B cell (primary cell): Measurements from ENCODE around the gene TRIM28. TPM values are rescaled to one million over a fixed set of nuclear protein-coding genes. Genes with fewer than 3 reads are reported as not detected.

Experiments
- ATAC-seq: fragments of 200-7000 bp; cut with Tn5 transposase; one replicate; pipeline ENCODE4 v1.10.0; 2021; ENCODE audit warnings: low read depth, mild to moderate bottlenecking, moderate number of reproducible peaks, moderate library complexity
- CTCF ChIA-PET: fragments of 350-600 bp; sonication (Branson Sonifier 250); formaldehyde crosslinking; loops from one replicate; lab custom pipeline; 2021; ENCODE audit warnings: antibody characterized with exemption, inconsistent platforms; lab: Charles Lee
- POLR2A ChIA-PET: fragments of 350-600 bp; sonication (Branson Sonifier 250); formaldehyde crosslinking; loops from one replicate; lab custom pipeline; 2021; ENCODE audit warnings: antibody characterized with exemption; lab: Charles Lee
- DNase-seq: peaks from one replicate; pipeline ENCODE4 v3.0.0; 2013
- H2AFZ ChIP-seq: 2 replicates; pipeline ENCODE4 v1.6.1; 2012; ENCODE audit warnings: mild to moderate bottlenecking, low read depth, low read length; ENCODE audit not compliant: insufficient read depth, poor library complexity, severe bottlenecking
- H3K27ac ChIP-seq, 2 donors: 1 replicate in 1 of 2; 2 replicates in 1 of 2; pipeline ENCODE4 v1.5.1; 2012 to 2013; ENCODE audit warnings: low read length in 2 of 2, mild to moderate bottlenecking in 2 of 2, moderate library complexity in 1 of 2
- H3K27me3 ChIP-seq, 4 experiments: fragments of 200-600 bp in 1 of 4; sonication (generic) in 1 of 4; replicated peaks in 1 of 4; 1 replicate in 2 of 4; 2 replicates in 2 of 4; pipeline versions ENCODE4 v1.6.1 to v1.7.0; 2013 to 2016; ENCODE audit warnings: low read length in 3 of 4, mild to moderate bottlenecking in 2 of 4, mixed read lengths in 1 of 4, moderate library complexity in 1 of 4; ENCODE audit not compliant: insufficient read depth in 4 of 4, control insufficient read depth in 3 of 4; ENCODE audit errors: control extremely low read depth in 1 of 4
- H3K36me3 ChIP-seq, 2 experiments: replicated peaks in 1 of 2; 1 replicate in 1 of 2; 2 replicates in 1 of 2; pipeline versions ENCODE4 v1.6.1 to v1.7.1; 2013; ENCODE audit warnings: low read length in 1 of 2; ENCODE audit not compliant: insufficient read depth in 2 of 2, control insufficient read depth in 1 of 2; ENCODE audit errors: control extremely low read depth in 1 of 2, extremely low read depth in 1 of 2
- H3K4me1 ChIP-seq, 2 donors: fragments of 200-600 bp in 1 of 2; sonication (generic) in 1 of 2; 1 replicate in 1 of 2; 2 replicates in 1 of 2; pipeline versions ENCODE4 v1.5.1 to v1.6.1; 2013 to 2017; ENCODE audit warnings: low read length in 2 of 2; ENCODE audit not compliant: control insufficient read depth in 2 of 2, insufficient read depth in 2 of 2
- H3K4me2 ChIP-seq: replicated peaks from 2 replicates; pipeline ENCODE3; 2012; ENCODE audit warnings: mild to moderate bottlenecking, low read depth, low read length; ENCODE audit not compliant: poor library complexity, severe bottlenecking
- H3K4me3 ChIP-seq, 5 experiments: fragments of 200-600 bp in 1 of 5; sonication (generic) in 1 of 5; 1 replicate in 3 of 5; 2 replicates in 2 of 5; pipeline versions ENCODE4 v1.5.1 to v1.7.0; 2011 to 2016; ENCODE audit warnings: low read length in 4 of 5, mild to moderate bottlenecking in 4 of 5, low read depth in 2 of 5, control low read depth in 1 of 5, moderate library complexity in 1 of 5; ENCODE audit not compliant: insufficient read depth in 1 of 5; ENCODE audit errors: control extremely low read depth in 1 of 5, extremely low read depth in 1 of 5
- H3K79me2 ChIP-seq: fragments of 200-600 bp; sonication (generic); one replicate; pipeline ENCODE4 v1.6.0; 2016; ENCODE audit warnings: low read length; ENCODE audit not compliant: control insufficient read depth, insufficient read depth
- H3K9ac ChIP-seq: fragments of 200-600 bp; sonication (generic); 2 replicates; pipeline ENCODE4 v1.6.1; 2017; ENCODE audit warnings: mild to moderate bottlenecking, low read length, moderate library complexity
- H3K9me3 ChIP-seq, 3 donors: one replicate each; pipeline versions ENCODE4 v1.6.1 to v1.7.1; 2013; ENCODE audit warnings: low read length in 2 of 3; ENCODE audit not compliant: control insufficient read depth in 2 of 3, insufficient read depth in 1 of 3; ENCODE audit errors: control extremely low read depth in 1 of 3
- H4K20me1 ChIP-seq: 2 replicates; pipeline ENCODE4 v1.6.0; 2012; ENCODE audit warnings: mild to moderate bottlenecking, low read length; ENCODE audit not compliant: insufficient read depth, control insufficient read depth, poor library complexity, severe bottlenecking
- H3K27ac Mint-ChIP-seq: one replicate; pipeline ENCODE4 v1.8.0; 2021; ENCODE audit warnings: mixed read lengths
- H3K27me3 Mint-ChIP-seq: one replicate; pipeline ENCODE4 v1.8.0; 2021; ENCODE audit warnings: mixed read lengths
- H3K4me1 Mint-ChIP-seq: one replicate; pipeline ENCODE4 v1.8.0; 2021; ENCODE audit warnings: mixed read lengths
- H3K4me3 Mint-ChIP-seq: one replicate; pipeline ENCODE4 v1.8.0; 2021; ENCODE audit warnings: mixed read lengths
- H3K9me3 Mint-ChIP-seq: one replicate; pipeline ENCODE4 v1.8.0; 2022; ENCODE audit warnings: mixed read lengths; ENCODE audit not compliant: insufficient read depth
- CTCF ChIP-seq: fragments of 200-600 bp; IDR thresholded peaks from one replicate; pipeline ENCODE4 v1.8.0; 2022; ENCODE audit warnings: antibody characterized with exemption, mild to moderate bottlenecking
- EZH2 ChIP-seq: IDR thresholded peaks from 2 replicates; pipeline ENCODE4 v1.6.1; 2012; ENCODE audit warnings: borderline replicate concordance, low read depth, mild to moderate bottlenecking, moderate library complexity, low read length; ENCODE audit not compliant: insufficient read depth, poor library complexity, severe bottlenecking
- WGBS: methylation state at CpG from one replicate; pipeline ENCODE4 v1.1.5; 2013; ENCODE audit warnings: missing lambda C conversion rate; ENCODE audit not compliant: insufficient coverage; 5-methylcytosine and 5-hydroxymethylcytosine counted together
- intact Hi-C: fragments of 100-400 bp; cut with micrococcal nuclease; formaldehyde crosslinking; loops from one replicate; pipeline ENCODE4 v1.10.0; 2022
- polyA plus RNA-seq: library from polyadenylated mRNA; depleted of rRNA; stranded (reverse); fragments of >200 nt; gene quantifications from 2 replicates; pipeline ENCODE4 v1.2.3, GENCODE V29; 2012
- total RNA-seq, 2 donors: library from RNA; stranded (reverse); fragments of 120-200 nt in 1 of 2; gene quantifications; 1 replicate in 1 of 2; 2 replicates in 1 of 2; pipeline versions ENCODE4 v1.2.3 to v1.2.4, GENCODE V29; 2013 to 2022

TRIM28 gene
- total and polyA plus RNA-seq, 2 donors (not counting 1 experiment from before 2014, with no cell fraction given) = 370 to 569 TPM

GRCh38 chr19:58561373-58562121 is 17.7 kb downstream of the TRIM28 start:
- no peaks in the 10 kb centered on the region for H3K27me3 Mint-ChIP-seq
- no peaks in the 10 kb centered on the region for H3K27me3 ChIP-seq
- CTCF ChIA-PET = interaction anchor here (0.5 to 3.3 kb wide), 4 partner anchors 8 to 49 kb away, joined by 3 to 10 read pairs (median 4); partner anchors contain the start of genes MZF1 and ZBTB45
- peaks cover 0 to 9% (median 0%) of the 10 kb centered on the region in 3 donors for H3K9me3 ChIP-seq
- peaks cover 16% of the 10 kb centered on the region for H4K20me1 ChIP-seq
- intact Hi-C loops = no loop called here
- H3K4me2 ChIP-seq = peak overlapping the region; percentile 87
- peaks cover 64% of the 10 kb centered on the region for H3K4me1 Mint-ChIP-seq
- peak overlapping the region; percentile 96 for H3K4me3 Mint-ChIP-seq
- POLR2A ChIA-PET = interaction anchor here (1.1 to 3.5 kb wide), 4 partner anchors 11 to 18 kb away, joined by 4 to 23 read pairs (median 6); partner anchors contain the start of genes MZF1 and TRIM28
- peaks cover 35 to 50% of the 10 kb centered on the region in 2 donors for H3K4me1 ChIP-seq
- H2AFZ ChIP-seq = no peak overlapping the region
- H3K9ac ChIP-seq = no peak overlapping the region
- peaks cover 15% of the 10 kb centered on the region for H3K79me2 ChIP-seq
- peak overlapping the region in 1 of 5 experiments; percentile 59 for H3K4me3 ChIP-seq
- no peak for ATAC-seq
- DNase-seq = no peak
- no peak for TF ChIP-seq EZH2
- H3K36me3 ChIP-seq = peaks cover under 1 to 5% of the 10 kb centered on the region in 2 experiments
- peak overlapping the region; percentile 56 for H3K27ac Mint-ChIP-seq
- no peaks in the 10 kb centered on the region for H3K9me3 Mint-ChIP-seq
- H3K27ac ChIP-seq = no peak overlapping the region
- WGBS = 89% methylated on average over 13 of the region's 16 CpGs

DNA sequence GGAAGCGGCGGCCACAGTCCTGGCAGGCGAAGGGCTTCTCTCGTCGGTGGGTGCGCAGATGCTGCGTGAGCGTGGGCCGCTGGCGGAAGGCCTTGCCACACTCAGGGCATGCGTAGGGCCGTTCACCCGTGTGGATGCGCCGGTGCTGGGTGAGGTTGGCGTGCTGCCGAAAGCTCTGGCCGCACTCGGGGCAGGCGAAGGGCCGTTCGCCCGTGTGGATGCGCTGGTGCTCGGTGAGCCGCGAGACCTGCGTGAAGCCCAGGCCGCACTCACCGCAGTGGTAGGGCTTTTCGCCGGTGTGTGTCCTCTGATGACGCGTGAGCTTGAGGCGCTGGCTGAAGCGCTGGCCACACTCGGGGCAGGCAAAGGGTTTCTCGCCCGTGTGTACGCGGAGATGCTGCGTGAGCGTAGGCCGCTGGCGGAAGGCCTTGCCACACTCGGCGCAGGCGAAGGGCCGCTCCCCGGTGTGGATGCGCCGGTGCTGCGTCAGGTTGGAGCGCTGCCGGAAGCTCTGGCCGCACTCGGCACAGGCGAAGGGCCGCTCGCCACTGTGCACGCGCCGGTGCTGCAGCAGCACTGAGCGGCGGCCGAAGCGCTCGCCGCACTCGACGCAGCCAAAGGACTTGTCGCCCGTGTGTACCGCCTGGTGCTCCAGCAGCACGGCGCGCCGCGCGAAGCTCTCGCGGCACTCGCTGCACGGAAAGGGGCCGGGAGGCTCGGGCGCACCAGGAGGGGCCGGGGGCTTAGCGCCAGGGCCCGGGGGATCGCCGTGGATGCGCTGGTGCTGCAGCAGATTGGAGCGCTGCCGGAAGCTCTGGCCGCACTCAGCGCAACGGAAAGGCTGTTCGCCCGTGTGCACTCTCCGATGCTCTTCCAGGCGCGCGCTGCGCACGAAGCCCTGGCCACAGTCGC is 18.5 kb downstream of the TRIM28 start:
- Histone ChIP-seq H4K20me1 (peaks cover 14% of the 10 kb centered on the region), H3K9me3 (peaks cover 0 to 9% (median 0%) of the 10 kb centered on the region in 3 donors), H3K36me3 (peaks cover 0 to 3% of the 10 kb centered on the region in 2 experiments), H3K79me2 (peaks cover 6% of the 10 kb centered on the region), H3K4me3 (peak overlapping the region; percentile 26 to 59 (median 36)), H2AFZ (peak overlapping the region; percentile 60), H3K9ac (peak overlapping the region; percentile 50), H3K27ac (no peak overlapping the region), H3K27me3 (no peaks in the 10 kb centered on the region), H3K4me2 (peak overlapping the region; percentile 87), H3K4me1 (peaks cover 28 to 42% of the 10 kb centered on the region in 2 donors)
- H3K27me3 Mint-ChIP-seq = no peaks in the 10 kb centered on the region
- peak; percentile 86 for DNase-seq
- ATAC-seq = no peak
- POLR2A ChIA-PET = interaction anchor here (0.7 to 1.6 kb wide), 6 partner anchors 8 to 43 kb away, joined by 3 to 8 read pairs (median 4); partner anchors contain the start of genes CHMP2A, MZF1, TRIM28 and ZBTB45
- peak overlapping the region; percentile 87 for H3K27ac Mint-ChIP-seq
- H3K4me3 Mint-ChIP-seq = peak overlapping the region; percentile 96
- 12% methylated on average over 106 of the region's 107 CpGs for WGBS
- peaks cover 56% of the 10 kb centered on the region for H3K4me1 Mint-ChIP-seq
- TF ChIP-seq CTCF (no peak), EZH2 (no peak)
- intact Hi-C loops = no loop called here
- no peaks in the 10 kb centered on the region for H3K9me3 Mint-ChIP-seq
- CTCF ChIA-PET = interaction anchor here (0.5 to 3.3 kb wide), 5 partner anchors 9 to 50 kb away, joined by 3 to 10 read pairs (median 3); partner anchors contain the start of genes MZF1 and ZBTB45
